GM10847 (cell line): ENCODE measurements around the gene PSMB8.

Source experiments
- POLR2A ChIP-seq: IDR thresholded peaks from 2 replicates; pipeline ENCODE4 v1.6.1; 2011; ENCODE audit not compliant: insufficient read length; ENCODE audit errors: extremely low read depth

PSMB8 gene

GRCh38 chr6:32844839-32845383 is 1.1 kb upstream of the PSMB8 start:
- TF ChIP-seq POLR2A, result peak; percentile 91

DNA sequence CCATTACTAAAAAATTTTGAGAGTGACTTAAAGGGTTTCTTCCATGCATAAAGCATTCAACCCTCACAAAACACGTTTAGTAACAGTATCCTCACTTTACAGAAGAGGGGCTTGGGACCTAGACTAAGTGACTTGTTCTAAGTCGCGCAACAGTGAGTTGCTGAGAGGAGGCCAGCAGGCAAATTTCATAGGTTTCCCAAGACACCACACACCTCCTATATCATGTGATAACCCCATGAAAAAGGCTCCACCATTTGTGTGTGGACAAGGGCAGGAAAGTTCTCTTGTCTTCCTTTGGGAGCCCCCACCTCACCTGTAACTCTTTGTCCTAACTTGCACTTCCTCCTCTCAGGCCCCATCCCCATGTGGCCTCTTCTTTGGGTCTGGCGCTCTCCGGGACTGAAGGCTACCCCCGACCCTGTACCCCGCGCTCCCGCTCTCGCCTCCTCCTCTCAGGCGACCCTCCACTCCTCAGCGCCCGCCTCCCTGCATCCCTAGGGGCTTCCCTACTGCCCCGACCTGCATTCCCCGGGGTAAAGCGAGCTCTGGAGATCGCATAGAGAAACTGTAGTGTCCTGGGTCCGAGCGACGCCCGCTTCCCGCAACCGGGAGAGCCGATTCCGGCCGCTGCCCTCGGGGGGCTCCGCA is 392 bp downstream of the PSMB8 start:
- peak; percentile 82 for TF ChIP-seq POLR2A

DNA sequence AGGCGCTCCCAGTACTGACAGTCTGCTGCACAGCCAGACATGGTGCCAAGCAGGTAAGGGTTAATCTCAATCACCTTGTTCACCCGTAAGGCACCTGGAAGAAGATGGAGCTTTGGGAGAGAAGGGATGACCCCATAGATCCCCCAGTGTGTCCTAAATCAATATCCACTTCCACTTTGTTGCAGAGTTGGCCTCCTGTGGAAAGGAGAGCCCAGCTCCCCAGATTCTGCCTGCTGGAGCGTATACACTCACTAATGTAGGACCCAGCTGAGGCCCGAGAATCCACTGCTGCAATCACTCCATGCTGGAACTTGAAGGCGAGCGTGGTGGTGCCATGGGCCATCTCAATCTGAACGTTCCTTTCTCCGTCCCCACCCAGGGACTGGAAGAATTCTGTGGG is 1.2 kb downstream of the PSMB8 start:
- no peak for TF ChIP-seq POLR2A

GRCh38 chr6:32842021-32842650 is 1.7 kb downstream of the PSMB8 start:
- no peak for TF ChIP-seq POLR2A

GRCh38 chr6:32840604-32841246 is 3.1 kb downstream of the PSMB8 start:
- peak; percentile 16 for TF ChIP-seq POLR2A

DNA sequence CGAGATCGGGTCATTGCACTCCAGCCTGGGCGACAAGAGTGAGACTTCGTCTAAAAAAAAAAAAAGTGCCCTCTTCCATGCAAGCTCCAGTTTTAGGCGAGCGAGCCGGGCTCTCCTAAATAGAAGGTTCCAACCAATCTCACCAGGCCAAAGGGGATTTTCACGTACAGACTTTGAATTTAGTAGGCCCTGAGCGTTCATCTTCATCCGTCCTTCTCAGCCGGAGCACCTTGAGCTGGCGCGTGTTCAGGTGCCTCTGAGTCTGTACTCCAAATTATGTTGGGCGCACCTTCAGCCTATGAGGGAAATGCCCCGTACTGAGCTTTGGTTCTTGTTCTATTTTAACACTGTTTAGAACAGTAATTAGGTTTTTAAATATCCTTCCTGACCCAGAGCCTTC is 4.5 kb downstream of the PSMB8 start:
- no peak for TF ChIP-seq POLR2A

DNA sequence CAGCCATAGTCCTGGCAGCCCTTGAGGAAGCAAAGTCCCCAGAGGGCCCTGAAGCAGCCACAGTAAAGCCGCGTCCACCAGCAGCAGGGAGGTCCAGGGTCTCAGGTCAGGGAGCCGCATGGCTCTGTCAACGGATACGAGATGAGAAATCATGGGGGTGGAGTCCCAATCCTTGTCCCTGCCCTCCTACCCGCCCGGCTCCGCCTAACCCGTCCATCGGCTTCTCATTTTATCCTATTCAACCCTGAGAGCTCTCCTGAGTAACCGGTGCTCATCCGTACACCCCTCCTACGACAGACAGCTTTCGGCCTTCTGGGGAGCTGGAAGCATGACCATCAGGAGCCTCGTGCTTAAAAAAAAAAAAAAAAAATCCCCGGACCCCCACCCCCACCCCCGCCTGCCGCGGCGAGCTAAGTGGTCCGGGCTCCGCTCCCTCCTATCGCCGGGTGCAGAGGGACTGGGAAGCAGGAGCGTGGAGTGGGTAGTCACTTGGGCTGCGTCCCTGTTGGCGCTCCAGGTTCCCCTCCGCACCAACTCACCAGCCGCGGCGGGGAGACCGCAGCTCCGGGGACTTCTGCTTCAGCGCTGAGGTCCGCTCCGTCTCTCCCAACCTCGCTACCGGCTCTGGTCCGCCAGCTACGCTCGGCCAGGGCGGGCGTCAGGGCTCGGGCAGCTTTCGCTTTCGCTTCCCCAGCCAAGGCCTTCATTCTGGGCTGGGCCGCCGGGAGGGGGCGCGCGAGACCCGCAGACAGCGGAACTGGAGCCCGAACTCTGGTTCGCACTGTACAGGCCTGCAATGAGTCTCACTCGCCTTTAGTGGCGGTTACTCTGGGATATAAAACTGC is 5.5 kb downstream of the PSMB8 start, which contains the start of gene TAP2:
TSS of gene TAP2 (minus strand) at position 626 of the 845 bp plus-strand sequence. CDS start at position 120, 506 bp downstream.
- TF ChIP-seq POLR2A, result peak; percentile 67

DNA sequence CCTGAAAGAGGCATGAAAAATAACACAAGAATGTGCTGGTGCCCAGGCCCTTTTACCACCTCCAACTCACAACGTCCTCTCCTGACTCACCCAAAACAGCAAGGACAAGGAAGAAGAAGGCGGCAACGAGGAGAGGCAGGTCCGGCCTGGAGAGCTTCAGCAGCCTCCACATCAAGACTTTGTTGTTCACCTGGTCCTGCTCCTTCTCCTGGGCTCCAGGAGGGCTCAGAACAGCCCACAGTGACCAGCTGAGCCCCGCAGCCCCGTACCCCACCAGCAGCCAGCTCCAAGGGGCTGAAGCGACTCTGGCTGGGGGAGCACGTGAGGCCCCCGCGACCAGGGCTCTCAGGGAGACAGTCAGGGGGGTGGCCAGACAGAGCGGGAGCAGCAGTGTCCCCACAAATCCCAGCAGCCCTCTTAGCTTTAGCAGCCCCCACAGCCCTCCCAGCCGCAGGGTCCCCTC is 6.2 kb downstream of the PSMB8 start:
- no peak for TF ChIP-seq POLR2A

GRCh38 chr6:32836873-32837272 is 7.0 kb downstream of the PSMB8 start:
- TF ChIP-seq POLR2A, result no peak

- TF ChIP-seq POLR2A, result no peak
Measured at GRCh38 chr6:32835167-32835893, 8.5 kb downstream of the PSMB8 start.

DNA sequence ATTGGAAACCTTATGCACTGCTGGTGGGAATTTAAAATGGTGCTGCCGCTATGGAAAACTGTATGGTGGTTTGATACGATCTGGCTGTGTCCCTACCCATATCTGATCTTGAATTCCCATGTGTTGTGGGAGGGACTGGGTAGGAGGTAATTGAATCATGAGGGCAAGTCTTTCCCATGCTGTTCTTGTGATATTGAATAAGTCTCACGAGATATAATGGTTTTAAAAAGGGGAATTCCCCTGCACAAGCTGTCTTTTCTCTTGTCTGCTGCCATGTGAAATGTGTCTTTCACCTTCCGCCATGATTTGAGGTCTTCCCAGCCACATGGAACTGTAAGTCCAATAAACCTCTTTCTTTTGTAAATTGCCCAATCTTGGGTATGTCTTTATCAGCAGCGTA is 10.2 kb downstream of the PSMB8 start:
- TF ChIP-seq POLR2A, result no peak

DNA sequence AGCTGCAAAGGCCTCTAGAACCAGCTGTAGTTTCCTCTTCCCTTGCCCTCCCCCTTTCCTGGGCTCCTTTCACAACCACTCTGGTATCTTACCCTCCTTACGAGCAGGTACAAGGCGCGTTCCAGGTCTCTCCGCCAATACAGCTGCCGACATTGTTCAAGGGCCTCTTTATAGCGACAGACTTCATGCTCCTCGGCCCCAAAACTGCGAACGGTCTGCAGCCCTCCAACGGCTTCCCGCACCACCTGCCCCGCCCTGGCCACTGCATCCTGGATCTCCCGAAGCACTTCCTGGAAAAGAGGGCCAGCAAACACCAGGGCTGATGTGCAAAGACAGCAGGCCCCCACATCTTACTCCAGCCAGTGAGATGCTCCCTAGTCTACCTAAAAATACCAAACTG is 11.3 kb downstream of the PSMB8 start:
- TF ChIP-seq POLR2A, result no peak

DNA sequence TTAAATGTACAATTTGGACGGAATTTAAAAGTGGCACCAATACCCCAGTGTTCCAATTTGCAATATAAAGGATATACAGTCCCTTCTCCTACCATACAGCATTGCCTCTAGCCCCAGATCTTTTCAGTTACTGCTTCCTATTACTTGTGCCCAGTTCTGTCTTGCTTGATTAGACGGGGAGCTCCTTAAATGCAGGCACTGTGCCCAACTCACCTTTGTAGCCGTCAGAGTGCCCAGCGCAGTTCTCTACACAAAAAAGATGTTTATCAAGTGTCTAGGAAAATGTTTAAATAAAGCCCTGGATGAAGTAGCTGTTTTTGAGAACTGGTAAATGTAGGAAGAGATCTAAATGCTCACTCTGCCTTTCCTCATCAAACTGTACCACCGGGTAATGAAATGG is 12.9 kb downstream of the PSMB8 start:
- no peak for TF ChIP-seq POLR2A

DNA sequence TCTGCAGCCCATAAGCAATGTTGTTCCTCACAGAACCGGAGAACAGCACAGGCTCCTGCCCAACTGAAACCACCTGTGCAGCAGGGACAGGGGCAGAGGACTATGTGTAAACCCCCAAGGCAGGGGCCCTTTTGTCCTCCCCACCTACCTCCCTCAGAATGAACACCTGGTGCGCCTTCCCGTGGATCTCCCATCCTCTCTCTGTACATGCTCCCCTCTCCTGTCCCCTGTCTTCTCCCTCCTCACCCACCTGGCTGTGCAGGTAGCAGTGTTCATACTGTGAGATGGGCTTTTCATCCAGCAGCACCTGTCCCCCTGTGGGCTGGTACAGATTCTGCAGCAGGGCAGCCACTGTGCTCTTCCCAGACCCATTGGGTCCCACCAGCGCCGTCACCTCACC is 13.8 kb downstream of the PSMB8 start:
- TF ChIP-seq POLR2A, result no peak

- no peak for TF ChIP-seq POLR2A
Measured at GRCh38 chr6:32829495-32829894, 14.4 kb downstream of the PSMB8 start.

- no peak for TF ChIP-seq POLR2A
Measured at GRCh38 chr6:32827025-32827424, 16.8 kb downstream of the PSMB8 start.
